B cell (primary cell): ENCODE data around the gene TAS2R5.

Source experiments
- EZH2 ChIP-seq: IDR thresholded peaks from 2 replicates; pipeline ENCODE4 v1.6.1; 2012; ENCODE audit warnings: borderline replicate concordance, low read depth, mild to moderate bottlenecking, moderate library complexity, low read length; ENCODE audit not compliant: insufficient read depth, poor library complexity, severe bottlenecking
- TF ChIP-seq, protein P1 (sequence below): fragments of 200-600 bp; IDR thresholded peaks from one replicate; pipeline ENCODE4 v1.8.0; 2022; ENCODE audit warnings: antibody characterized with exemption, mild to moderate bottlenecking

DNA sequence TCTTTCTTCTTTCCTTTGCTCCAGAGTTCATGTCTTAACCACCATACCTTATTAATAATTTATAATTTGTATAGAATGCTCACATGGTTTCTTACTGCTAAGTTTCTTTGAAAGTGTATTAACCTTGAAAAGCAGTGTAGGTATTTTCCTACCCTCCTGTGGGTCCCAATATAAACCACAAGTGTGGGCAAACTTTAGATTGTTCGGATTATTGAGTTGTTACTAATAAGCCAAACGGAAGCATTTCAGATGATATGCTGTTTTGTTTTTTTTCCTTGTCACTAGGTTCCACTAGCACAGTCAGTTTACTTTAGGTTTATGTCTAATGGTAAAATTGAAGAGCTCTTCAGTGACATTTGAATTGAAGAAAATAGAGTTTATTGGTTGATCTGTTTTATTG, 41.6 kb upstream of the TAS2R5 start:
- TF ChIP-seq, protein P1, sequence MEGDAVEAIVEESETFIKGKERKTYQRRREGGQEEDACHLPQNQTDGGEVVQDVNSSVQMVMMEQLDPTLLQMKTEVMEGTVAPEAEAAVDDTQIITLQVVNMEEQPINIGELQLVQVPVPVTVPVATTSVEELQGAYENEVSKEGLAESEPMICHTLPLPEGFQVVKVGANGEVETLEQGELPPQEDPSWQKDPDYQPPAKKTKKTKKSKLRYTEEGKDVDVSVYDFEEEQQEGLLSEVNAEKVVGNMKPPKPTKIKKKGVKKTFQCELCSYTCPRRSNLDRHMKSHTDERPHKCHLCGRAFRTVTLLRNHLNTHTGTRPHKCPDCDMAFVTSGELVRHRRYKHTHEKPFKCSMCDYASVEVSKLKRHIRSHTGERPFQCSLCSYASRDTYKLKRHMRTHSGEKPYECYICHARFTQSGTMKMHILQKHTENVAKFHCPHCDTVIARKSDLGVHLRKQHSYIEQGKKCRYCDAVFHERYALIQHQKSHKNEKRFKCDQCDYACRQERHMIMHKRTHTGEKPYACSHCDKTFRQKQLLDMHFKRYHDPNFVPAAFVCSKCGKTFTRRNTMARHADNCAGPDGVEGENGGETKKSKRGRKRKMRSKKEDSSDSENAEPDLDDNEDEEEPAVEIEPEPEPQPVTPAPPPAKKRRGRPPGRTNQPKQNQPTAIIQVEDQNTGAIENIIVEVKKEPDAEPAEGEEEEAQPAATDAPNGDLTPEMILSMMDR = no peak
- no peak for TF ChIP-seq EZH2
